Activated gamma-delta T cell treated with Interleukin-2 at 50 U/mL for 16 hours (primary cell): Measurements from ENCODE around the gene NPAS2.

Experiments used
- DNase-seq: peaks from one replicate; pipeline ENCODE4 v3.0.0-alpha.2; 2020

NPAS2 gene, protein sequence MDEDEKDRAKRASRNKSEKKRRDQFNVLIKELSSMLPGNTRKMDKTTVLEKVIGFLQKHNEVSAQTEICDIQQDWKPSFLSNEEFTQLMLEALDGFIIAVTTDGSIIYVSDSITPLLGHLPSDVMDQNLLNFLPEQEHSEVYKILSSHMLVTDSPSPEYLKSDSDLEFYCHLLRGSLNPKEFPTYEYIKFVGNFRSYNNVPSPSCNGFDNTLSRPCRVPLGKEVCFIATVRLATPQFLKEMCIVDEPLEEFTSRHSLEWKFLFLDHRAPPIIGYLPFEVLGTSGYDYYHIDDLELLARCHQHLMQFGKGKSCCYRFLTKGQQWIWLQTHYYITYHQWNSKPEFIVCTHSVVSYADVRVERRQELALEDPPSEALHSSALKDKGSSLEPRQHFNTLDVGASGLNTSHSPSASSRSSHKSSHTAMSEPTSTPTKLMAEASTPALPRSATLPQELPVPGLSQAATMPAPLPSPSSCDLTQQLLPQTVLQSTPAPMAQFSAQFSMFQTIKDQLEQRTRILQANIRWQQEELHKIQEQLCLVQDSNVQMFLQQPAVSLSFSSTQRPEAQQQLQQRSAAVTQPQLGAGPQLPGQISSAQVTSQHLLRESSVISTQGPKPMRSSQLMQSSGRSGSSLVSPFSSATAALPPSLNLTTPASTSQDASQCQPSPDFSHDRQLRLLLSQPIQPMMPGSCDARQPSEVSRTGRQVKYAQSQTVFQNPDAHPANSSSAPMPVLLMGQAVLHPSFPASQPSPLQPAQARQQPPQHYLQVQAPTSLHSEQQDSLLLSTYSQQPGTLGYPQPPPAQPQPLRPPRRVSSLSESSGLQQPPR

DNA sequence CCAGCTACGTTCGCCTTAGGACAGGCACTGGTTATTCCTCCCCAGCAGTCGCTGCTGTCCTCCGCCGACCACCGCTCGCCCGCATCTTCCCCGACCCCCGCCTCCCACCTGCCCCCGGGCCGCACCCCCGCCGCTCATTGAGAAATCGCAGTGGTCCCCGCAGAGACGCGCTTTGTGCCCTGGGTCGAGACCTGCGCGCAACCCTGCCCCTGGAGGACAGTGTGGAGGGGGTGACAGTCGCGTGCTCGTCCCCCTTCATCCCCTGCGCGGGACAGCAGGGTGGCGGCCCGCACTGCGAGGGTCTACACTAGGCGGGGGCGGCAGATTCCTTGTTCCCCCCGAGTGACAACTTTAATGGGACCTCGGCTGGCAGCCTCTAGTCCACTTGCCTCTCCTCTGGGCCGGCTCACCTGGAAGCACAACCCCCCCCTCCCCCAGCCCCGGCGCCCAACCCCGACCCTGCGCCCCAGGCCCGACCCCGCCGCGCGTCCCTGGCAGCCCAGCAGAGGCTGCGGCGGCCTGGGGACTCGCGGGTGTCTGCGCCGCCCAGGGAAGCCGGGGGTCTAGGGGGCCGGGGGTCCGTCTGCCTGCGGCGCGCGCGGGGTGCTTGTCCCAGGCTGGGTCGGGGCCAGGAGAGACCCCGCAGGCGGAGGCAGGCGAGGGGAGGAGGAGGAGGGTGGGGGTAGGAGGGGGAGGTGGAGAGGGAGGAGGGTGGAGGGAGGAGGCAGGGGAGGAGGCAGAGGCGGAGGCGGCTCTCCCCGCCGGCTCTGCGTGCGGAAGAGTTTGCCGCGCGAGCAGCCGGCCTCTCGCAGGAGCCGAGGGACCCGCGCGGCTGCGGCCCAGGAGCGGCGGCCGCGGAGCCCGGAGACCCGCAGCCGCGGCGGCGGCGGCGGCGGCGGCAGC lies at the start of gene NPAS2:
Gene NPAS2, plus strand, starts transcription at position 770 of the 903 bp plus-strand sequence. CDS start 84,616 bp downstream, outside the sequence.
- no peak for DNase-seq

DNA sequence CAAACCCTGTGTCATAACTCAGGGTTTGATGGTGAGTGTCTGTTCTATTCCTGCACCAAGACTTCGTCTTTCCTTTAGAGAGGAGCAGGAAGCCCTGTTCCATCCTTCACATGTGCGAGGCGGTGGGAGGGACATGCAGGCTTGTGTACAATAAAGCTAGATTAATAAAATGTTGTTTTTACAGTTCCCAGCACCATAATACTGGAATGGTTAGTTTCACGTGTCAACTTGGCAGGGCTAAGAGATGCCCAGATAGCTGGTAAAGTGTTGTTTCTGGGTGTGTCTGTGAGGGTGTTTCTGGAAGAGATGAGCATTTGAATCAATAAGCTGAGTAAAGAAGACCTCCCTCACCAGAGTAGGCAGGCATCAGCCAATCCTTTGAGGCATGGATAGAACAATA lies 48.8 kb upstream of the NPAS2 start:
- DNase-seq, result no peak

DNA sequence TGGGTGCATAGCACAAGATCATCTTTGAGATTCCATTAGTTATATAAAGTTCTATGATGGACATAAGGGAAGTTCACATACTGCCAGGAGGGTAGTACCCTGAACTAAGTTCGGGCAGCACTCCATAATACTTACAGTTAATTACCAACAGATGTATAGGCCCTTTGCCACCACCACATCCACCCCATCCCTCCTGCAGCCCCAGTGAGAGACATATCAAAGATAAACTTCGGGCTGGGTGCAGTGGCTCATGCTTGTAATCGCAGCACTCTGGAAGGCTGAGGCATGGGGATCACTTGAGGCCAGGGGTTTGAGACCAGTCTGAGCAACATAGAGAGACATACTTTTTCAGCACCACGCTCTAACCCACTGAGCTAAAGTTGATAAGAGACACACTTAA lies 46.4 kb upstream of the NPAS2 start:
- no peak for DNase-seq

DNA sequence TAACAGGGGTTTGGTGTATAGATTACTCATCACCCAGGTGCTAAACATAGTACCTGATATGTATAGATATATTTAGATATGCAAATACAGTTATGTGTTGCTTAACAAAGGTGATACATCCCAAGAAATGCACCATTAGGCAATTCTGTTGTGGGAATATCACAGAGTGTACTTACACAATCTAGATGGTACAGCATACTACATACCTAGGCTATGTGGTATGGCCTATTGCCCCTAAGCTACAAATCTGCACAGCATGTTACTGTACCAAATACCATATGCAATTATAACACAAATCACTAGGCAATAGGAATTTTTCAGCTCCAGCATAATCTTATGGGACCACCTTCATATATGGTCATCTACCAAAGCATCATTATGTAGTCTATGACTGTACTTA lies 43.5 kb upstream of the NPAS2 start:
- DNase-seq, result no peak

DNA sequence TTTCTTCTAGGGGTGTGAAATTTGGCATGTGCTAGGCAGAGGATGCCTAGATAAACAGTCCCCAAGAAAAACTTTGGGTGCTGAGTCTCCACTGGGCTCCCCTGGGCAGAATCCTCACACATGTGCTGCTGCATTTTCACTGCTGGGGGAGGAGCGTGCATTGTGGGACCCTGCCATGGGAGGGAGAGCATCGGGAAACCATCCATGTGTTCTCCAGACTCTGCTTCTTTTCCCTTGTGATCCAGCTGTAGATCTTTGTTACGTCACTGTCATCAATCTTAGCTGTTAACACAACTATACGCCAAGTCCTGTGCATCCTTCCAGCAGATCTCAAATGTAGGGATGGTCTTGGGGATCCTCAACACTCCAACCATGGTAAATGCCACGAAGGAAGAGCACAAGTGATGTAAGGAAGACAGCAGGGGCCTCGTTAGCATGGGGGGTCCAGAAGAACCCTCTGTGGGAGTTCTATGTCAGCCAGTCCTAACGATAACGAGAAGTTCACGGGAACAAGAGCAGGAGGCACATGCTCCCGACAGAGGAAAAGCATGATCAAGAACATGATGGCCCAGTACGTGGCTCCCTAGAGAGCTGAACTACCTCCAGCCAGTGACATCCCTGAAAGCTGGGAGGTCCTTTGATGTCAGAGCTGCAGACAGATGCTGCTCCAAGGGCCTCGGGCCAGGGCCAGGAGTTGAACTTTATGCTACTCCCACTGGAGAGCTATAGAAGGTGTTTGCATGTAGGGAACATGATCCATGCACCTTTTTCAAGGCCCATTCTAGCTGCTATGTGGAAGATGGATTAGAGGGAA lies 41.1 kb upstream of the NPAS2 start:
- no peak for DNase-seq

DNA sequence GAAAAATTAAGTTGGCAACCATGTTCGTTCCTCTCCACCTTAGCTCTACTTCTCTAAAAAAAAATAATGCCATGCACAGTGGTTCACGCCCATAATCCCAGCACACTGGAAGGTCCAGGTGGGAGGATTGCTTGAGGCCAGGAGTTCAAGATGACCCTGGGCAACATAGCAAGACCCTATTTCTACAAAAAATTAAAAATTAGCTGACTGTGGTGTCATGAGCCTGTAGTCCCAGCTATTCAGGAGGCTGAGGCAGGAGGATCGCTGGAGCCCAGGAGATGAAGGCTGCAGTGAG lies 40.1 kb upstream of the NPAS2 start:
- DNase-seq, result no peak

DNA sequence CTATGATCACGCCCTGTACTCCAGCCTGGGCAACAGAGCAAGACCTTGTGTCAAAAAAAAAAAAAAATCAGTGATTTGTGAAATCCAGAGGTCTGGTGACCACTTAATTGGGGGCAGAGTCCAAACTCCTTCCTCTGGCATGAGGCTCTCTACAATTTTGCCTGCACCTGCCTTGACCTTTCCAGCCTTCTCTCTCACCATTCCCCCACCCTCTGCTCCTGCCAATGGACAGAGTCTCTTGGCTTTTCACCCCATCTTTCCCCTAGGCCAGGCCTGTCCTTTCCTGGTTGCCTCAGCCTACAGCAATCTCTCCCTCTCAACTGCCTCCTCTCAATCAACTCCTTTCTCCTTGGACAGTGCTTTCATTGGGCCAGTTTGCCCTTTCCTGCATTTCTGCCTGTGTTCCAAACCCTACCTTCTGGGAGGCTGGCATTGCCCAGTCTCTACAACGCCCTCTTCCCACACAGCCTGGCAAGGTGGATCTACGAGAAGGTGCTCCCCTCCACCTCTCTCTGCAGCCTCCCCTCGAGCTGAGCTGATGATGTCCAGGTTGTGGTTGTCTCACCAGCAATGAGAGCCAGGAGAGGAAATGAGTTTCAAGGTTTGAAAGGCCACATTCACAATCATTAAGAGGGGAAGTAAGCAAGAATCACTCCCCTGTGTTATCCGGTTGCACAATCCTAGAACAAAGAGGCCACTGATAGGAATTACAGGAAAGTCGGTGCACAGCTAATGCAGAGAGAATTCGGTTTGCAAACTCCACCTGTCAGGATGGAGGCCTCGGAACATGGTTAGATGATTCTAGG lies 39.5 kb upstream of the NPAS2 start:
- DNase-seq, result no peak

DNA sequence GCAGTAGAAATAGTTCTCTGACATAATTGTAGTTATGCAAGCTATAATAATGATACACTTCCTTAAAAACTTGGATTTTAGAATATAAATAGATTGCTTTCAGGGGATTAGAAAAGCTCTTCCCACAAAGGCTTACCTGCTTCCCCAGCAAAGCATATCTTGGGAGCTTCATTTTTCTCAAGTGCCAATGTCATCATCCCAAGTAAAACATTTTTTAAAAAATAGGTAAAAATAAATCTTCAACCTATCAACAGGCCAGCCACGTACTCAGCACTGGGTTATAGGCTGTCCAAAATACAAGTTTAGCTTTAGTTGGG lies 39.0 kb upstream of the NPAS2 start:
- DNase-seq, result no peak

DNA sequence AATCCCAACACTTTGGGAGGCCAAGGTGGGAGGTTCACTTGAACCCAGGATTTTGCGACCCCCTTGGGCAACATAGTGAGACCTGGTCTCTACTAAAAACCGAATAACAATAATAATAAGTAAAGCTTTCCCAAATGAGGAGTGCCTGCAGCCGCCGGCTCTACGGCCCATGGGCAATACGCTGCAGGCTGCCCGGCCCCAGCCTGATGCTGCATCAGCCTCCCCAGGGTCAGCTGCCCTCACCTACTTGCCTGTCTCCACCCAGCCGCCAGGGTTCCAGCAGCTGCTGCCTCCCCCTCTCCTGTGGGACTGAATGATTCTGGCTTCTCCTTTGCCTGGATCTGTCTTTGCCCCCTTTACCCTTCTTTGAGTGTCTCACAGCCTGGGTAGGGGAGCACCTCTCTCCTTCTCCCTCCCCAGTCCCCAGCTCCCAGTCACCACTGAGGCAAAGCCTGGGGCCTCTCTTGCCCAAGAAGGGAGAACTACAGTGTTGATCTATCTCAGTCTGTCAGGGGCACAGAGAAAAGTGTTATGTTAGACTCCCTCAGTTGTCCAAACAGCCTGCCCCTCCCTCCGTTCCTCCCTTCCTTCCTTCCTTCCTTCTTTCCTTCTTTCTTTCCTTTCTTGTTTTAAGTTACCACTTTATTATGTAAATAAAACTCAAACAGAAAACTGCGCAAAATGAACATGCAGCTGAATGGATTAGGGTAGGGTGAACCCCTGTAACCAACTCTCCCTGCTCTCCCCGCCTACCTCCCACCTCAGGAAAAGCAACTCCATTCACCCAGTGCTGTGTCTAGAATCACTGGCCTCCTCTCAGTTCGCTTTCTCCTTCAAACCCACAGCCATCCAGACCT lies 38.2 kb upstream of the NPAS2 start:
- no peak for DNase-seq

DNA sequence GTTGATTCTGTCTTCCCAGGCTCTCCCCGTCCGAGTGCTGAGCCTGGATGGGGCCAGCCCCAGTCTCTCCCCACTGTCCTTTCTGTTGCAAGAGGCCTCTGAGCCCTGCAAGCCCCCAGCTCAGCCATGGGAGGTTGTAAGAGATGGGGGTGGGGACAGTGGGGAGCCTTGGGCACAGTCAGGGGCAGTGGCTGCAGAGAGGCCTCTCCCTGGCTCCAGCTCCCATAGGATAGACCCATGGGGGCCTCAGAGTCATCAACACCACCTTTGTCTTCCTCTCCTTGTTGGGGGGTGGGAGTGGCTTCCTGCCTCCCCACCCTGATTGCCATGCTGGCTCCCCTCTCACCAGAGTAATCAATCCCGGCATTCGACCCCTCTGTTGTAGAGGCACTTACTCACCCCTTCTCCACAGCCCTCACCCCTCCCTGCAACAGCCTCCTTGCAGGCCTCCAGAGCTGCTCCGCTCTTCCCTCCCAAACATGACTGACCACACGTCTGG lies 37.5 kb upstream of the NPAS2 start:
- no peak for DNase-seq

DNA sequence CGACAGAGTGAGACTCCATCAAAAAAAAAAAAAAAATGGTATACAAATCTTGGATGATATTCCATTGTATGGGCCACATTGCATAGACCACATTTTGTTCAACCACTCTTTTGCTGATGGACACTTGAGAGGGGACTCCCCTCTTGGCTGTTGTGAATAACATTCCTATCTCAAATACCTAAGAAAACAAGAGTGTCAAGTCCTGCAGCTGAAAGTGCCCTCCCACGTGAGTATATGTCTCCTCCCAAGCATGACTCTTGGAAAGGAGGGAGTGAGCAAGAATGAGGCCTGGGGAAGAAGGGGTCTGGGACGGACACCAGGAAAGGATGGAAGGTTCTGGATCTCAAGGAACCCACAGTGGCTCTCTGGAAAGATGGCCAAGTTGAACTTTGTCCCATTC lies 36.0 kb upstream of the NPAS2 start:
- no peak for DNase-seq

DNA sequence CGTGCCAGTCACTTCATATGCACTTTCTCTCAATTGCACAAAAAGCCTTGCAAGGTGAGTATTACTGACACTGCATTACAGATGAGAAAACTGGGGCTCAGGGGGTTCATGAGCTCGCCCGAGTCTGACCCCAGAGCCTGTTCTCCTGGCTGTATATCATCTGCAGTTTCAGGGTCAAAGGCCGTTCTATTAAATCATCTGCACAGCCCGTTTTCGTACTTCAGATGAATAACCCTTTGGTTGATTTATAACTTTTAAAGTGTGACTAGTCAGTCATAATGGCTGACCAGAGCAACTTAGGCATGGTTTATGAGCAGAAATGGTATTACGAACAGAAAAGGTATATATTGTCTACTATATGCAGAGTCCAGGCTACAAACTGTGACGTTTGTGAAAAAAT lies 35.3 kb upstream of the NPAS2 start:
- no peak for DNase-seq

DNA sequence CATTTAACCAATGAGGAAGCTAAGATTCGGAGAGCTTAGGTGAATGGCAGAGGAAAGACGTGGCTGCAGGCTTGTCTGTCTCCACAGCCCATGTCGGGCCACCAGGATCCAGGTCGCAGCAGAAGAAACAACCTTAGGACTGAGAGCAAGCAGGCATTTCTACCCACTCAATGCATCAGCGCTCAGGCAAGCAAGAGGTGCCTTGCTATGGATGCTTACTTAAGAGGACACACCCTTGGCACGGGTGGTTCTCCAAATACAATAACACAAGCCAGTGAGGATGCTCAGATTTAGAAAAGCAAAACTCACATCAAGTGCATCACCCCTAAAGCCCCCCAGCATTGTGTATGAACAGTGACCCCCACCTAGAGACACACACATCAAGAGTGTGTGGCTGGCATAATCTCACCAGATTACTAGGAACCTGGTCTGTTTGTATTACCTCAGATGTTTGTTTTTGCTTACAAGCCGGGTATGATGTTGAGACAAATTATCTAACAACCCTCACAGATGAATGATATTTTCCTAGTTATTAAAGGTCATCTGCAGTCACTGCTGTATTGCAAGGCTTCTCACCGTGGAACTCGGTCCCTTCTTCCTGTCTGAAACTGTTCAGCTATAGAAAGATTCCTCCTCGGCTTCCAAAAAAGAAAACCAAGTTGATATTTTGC lies 34.2 kb upstream of the NPAS2 start:
- no peak for DNase-seq

DNA sequence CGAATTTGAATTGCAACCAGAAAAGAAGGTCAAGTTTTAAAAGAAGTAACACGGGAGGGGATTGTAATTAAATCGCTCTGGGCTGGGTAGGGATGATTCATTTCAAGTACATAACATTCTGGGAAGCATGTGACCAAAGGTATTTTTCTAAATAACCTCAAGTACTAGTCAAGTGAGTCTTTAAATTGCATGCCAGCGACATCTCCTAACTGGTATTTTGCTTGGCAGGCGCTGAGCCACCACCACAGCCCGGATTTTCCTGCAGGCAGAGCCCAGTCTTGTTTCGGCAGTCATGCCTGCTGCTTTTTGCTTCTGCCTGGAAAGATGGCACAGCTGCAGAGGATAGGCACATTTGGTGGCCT lies 33.7 kb upstream of the NPAS2 start:
- DNase-seq, result no peak

DNA sequence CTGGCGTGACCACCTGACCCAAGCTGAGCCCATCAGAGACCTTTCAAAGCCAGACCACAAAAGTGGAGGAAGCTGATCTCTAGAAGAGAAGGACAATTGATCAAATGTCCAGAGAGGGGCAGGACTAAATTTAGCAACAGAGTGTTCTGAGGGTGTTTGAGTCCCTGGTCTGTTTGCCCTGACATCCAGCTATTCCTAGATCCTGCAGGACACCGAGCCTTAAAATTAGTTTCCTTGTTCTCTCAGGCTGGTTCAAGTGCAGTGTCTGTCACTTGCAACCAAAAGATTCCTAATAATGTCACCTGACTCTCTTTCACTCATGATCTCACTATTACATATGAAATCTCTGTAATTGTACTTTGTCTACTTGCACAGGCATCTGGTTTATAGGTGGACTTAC lies 33.0 kb upstream of the NPAS2 start:
- DNase-seq, result no peak

DNA sequence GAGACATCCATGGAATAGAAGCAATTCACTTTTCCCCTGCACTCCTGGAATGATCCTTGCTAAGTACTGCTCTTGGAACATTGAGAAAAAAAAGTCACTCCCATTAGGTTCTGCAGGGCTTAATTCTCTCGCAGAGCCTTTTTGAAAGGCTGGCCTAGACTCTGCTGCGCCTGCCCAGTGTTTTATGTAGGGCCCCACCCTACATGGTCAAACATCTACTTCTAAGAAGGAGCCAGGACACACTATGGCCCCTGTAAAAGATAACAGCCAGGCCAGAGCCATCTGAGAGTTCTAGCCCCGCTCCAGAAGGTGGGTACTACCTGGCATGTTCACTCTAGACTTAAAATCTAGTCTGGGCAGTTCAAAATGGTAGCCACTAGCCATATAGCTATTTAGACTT lies 30.6 kb upstream of the NPAS2 start:
- DNase-seq, result no peak

DNA sequence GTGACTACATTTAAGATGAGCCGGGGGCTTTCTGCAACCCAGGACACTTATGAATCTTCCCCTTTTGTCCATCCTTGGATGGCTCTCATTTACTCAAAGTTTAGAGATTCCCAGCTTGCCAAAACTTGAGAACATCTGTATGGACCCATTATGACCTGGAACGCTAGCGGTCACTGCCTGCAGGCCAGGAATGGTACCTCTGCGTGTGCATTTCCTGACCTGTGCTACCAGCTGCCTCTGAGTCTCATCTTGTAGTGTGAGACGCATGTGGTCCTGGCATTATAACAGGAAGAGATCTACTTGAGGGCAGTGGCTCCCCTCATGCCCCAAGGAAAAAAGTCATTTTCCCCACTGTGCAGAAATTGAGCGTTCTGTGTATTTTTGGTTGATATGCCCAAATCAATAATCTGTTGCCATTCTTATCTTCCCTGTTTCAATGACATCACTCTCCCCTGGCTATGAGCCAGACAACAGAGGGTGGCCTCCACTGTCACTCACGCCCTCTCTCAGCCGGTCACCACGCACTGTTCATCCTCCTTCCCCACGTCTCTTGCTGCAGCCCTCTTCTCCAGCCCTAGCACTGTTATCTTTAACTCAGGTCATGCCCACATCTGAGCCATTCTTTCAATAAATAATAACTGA lies 28.5 kb upstream of the NPAS2 start:
- DNase-seq, result no peak

DNA sequence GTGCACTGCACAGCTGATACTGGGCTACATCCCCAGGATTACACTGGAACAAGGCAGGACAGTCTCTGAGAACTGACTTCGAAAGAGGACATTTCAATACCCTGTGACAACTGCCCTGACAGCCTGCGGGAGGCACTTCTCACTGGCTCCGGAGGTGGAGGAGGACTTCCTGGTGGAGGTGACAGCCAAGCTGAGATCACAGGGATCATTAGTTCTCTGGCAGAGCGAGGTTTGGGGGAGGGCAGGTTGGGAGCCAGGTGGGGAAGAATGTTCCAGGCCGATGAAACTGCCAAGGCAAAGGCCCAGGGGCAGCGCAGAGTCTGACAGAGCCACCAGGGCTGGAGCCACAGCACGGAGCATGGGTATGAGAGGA lies 28.0 kb upstream of the NPAS2 start:
- DNase-seq, result no peak

DNA sequence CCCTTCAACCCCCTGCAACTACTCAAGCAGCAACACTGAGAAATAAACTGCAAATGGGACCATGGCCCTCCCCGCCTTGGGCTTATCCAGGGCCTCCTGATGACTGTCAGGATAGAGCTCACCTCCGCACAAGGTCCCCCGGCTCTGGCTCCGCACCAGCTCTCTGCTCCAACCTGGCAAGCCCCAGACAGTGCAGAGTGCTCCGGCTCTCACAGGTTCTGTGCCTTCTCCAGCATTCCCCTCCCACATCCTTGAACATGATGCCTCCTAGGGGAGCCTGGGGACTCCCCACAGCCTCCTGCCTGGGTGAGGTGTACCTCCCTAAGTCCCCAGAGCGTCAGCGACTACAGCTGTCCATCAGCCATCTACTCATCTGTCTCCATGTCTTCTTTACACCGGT lies 26.7 kb upstream of the NPAS2 start:
- DNase-seq, result no peak

DNA sequence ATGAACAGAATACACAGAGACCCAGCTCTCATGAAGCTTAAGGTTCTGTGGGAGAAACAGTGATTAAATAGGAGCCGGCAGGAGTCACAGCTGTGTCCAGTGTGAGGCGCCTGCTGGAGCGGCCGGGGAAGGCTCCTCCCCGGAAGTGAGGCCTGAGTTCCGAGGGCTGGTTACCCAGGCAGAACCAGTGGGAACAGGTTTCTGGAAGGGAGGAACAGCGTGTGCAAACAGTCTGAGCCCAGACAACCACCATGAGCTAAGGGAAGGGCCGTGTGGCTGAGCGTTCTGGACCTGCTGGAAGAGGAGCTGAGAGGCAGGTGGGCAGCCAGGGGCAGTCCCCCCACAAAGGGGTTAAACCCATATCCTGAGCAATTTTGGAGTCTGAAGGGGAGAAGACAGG lies 26.0 kb upstream of the NPAS2 start:
- DNase-seq, result no peak
